ENCODE data around the gene AFF3.

DNA sequence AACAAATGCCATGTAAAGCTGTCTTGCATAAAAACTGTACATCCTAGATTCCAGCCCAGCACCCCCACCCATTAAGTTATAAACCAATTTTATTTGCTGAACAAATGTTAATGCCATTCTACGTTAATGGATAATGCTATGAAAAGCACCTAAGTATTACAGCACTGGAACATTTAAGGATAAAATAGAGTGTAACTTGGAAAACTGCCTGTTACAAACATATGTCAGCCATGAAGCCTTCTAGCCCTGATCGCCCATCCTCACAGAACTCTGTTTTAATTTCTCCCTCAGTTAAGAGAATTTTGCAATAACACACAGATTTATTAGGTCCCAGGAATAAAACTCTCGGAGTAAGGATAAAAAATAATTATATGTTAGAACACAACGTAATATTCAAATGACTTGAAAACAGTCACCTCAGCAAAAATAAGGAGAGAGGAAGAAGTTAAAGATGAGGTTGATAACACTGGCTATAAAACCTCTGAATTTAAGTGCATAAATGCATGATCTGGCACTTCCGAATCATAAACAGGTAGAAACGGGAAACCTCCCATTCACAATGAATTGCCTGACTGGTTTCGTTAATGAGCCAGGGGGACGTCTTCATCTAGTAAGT is 308.7 kb downstream of the AFF3 start:
- TF ChIP-seq POLR2A (IDR thresholded peaks at IDR 0.05): no peak
- TF ChIP-seq, protein P1, sequence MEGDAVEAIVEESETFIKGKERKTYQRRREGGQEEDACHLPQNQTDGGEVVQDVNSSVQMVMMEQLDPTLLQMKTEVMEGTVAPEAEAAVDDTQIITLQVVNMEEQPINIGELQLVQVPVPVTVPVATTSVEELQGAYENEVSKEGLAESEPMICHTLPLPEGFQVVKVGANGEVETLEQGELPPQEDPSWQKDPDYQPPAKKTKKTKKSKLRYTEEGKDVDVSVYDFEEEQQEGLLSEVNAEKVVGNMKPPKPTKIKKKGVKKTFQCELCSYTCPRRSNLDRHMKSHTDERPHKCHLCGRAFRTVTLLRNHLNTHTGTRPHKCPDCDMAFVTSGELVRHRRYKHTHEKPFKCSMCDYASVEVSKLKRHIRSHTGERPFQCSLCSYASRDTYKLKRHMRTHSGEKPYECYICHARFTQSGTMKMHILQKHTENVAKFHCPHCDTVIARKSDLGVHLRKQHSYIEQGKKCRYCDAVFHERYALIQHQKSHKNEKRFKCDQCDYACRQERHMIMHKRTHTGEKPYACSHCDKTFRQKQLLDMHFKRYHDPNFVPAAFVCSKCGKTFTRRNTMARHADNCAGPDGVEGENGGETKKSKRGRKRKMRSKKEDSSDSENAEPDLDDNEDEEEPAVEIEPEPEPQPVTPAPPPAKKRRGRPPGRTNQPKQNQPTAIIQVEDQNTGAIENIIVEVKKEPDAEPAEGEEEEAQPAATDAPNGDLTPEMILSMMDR (IDR thresholded peaks at IDR 0.05): no peak
